Skeletal muscle satellite cell (primary cell): ENCODE measurements around the gene NLGN1. TPM values are rescaled to one million over a fixed set of nuclear protein-coding genes. Genes with fewer than 3 reads are reported as not detected.

Experiments
- H3K27me3 ChIP-seq: 2 replicates; pipeline ENCODE4 v1.7.0; 2013; ENCODE audit warnings: low read length; ENCODE audit not compliant: control insufficient read depth, insufficient read depth
- H3K36me3 ChIP-seq: 2 replicates; pipeline ENCODE4 v1.7.0; 2013; ENCODE audit warnings: mild to moderate bottlenecking, control low read depth, low read length; ENCODE audit not compliant: insufficient read depth
- H3K4me1 ChIP-seq: 2 replicates; pipeline ENCODE4 v1.7.0; 2013; ENCODE audit warnings: low read length; ENCODE audit not compliant: control insufficient read depth, insufficient read depth
- H3K4me2 ChIP-seq: 2 replicates; pipeline ENCODE4 v1.7.0; 2013; ENCODE audit warnings: mild to moderate bottlenecking, low read length
- H3K4me3 ChIP-seq: 2 replicates; pipeline ENCODE4 v1.7.0; 2013; ENCODE audit warnings: low read length
- H3K9ac ChIP-seq: 2 replicates; pipeline ENCODE4 v1.7.0; 2013; ENCODE audit warnings: mild to moderate bottlenecking, low read depth, low read length, moderate library complexity
- H3K9me3 ChIP-seq: replicated peaks from 2 replicates; pipeline ENCODE4 v1.7.0; 2013; ENCODE audit warnings: mild to moderate bottlenecking, control low read depth, low read length
- small RNA-seq: library from RNA; depleted of rRNA; stranded (forward); fragments of <200 nt; gene quantifications from one replicate; pipeline ENCODE3, GENCODE V24; 2012

Gene NLGN1

DNA sequence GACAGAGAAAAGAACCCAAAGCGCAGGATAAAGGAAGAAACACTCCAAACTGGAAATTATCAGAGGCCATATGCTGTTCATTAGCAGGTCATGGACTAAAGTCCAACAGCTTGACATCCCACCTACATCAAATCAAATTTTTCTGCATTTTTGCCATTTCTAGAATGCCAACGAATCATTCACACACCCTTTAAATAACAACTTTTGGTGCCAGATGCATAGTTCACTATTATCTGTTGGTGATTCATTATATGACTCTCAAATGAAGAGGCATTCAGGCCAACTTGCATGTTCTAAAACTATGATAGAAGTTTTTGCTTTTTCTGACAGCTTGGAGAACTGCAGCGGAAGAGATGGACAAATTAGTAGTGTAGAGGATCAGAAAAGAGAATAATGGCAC is 931.8 kb downstream of the NLGN1 start:
- peaks cover 37% of the 10 kb centered on the region for H3K4me1 ChIP-seq
- peak overlapping the region; percentile 31 for H3K4me3 ChIP-seq
- H3K27me3 ChIP-seq: no peaks in the 10 kb centered on the region
- peak overlapping the region; percentile 63 for H3K9ac ChIP-seq
- no peaks in the 10 kb centered on the region for H3K36me3 ChIP-seq
- H3K9me3 ChIP-seq: no peaks in the 10 kb centered on the region
- peak overlapping the region; percentile 69 for H3K4me2 ChIP-seq

DNA sequence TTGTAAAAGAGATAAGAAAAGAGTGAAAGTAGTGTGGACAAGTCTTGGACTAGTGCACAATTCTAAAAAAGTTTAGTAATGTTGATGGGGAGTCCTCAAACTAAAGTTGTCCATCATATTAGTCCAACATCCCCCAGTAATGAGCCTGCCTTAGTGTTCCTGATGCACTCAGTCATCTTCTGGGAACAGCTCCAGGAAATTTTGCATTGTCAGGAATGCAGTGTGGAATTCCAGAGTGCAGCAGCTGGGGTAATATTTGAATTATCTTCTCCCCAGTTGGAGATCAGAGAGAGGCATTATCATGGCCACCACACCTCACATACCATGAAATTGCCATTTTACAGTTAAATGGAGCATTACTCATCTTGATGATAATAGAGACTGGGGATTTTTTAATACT is 932.8 kb downstream of the NLGN1 start:
- peak overlapping the region; percentile 7 for H3K4me3 ChIP-seq
- H3K9ac ChIP-seq: peak overlapping the region; percentile 58
- H3K27me3 ChIP-seq: no peaks in the 10 kb centered on the region
- no peaks in the 10 kb centered on the region for H3K9me3 ChIP-seq
- H3K4me1 ChIP-seq: peaks cover 36% of the 10 kb centered on the region
- H3K36me3 ChIP-seq: no peaks in the 10 kb centered on the region
- H3K4me2 ChIP-seq: peak overlapping the region; percentile 69

DNA sequence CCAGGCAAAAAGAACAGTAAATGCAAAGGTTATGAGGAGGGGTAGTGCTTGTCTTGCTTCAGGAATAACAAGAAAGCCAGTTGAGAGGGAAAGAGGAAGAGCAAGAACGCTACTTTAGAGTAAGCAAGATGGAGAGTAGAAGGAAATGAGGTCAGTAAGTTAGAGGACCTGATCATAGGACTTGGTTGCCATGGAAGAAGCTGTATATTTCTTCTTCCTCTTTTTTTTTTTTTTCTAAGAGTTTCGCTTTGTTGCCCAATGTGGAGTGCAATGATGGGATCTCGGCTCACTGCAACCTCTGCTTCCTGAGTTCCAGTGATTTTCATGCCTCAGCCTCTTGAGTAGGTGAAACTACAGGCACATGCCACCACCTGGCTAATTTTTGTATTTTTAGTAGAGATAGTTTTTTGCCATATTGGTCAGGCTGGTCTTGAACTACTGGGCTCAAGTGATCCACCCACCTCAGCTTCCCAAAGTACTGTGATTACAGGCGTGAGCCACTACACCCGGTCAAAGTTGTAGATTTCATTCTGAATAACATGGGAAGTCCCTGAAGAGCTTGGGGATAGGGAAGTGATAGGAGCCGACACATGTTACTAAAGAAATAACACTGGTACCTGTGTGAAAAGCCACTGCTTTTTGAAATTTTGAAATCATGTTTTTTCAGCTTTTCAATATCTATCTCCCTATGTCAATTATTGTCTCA is 933.7 kb downstream of the NLGN1 start:
- Histone ChIP-seq H3K9me3 (no peaks in the 10 kb centered on the region), H3K4me3 (no peak overlapping the region), H3K9ac (peak overlapping the region; percentile 19), H3K4me1 (peaks cover 27% of the 10 kb centered on the region), H3K27me3 (no peaks in the 10 kb centered on the region), H3K36me3 (no peaks in the 10 kb centered on the region), H3K4me2 (no peak overlapping the region)

DNA sequence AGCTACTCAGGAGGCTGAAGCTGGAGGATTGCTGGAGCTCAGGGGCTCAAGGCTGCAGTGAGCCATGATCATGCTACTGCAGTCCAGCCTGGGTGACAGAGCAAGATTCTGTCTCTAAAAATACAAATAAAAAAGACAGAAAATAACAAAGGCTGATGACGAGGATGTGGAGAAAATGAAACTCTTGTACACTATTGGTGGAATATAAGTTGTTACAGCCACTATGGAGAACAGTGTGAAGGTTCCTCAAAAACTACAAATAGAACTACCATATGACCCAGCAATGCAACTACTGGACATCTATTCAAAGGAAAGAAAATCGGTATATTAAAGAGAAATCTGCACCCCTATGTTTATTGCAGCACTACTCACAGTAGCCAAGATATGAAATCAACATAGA is 934.8 kb downstream of the NLGN1 start:
- Histone ChIP-seq H3K36me3 (no peaks in the 10 kb centered on the region), H3K4me3 (no peak overlapping the region), H3K4me1 (peaks cover 24% of the 10 kb centered on the region), H3K27me3 (no peaks in the 10 kb centered on the region), H3K9me3 (no peaks in the 10 kb centered on the region), H3K9ac (no peak overlapping the region), H3K4me2 (no peak overlapping the region)

DNA sequence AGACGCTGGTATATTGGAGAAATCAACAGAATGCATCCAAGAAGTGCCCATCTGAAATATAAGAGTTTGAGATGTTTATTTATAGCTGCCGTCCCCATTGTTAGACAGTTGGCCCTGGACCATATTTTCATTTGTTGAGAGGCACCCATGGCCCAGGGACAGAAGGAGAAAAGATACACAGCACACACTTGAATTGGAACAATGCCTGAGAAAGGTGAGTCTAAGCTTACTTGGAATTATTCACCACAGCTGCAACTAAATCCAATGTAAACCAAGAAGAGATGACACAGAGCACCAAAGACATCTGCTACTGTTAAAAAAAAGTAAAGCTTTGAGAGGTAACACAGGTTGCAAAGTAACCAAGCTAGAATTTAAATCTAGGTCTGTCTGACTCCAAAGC is 936.1 kb downstream of the NLGN1 start:
- H3K27me3 ChIP-seq: no peaks in the 10 kb centered on the region
- H3K4me3 ChIP-seq: no peak overlapping the region
- no peaks in the 10 kb centered on the region for H3K36me3 ChIP-seq
- H3K4me1 ChIP-seq: peaks cover 23% of the 10 kb centered on the region
- no peak overlapping the region for H3K9ac ChIP-seq
- H3K4me2 ChIP-seq: no peak overlapping the region
- H3K9me3 ChIP-seq: no peaks in the 10 kb centered on the region

DNA sequence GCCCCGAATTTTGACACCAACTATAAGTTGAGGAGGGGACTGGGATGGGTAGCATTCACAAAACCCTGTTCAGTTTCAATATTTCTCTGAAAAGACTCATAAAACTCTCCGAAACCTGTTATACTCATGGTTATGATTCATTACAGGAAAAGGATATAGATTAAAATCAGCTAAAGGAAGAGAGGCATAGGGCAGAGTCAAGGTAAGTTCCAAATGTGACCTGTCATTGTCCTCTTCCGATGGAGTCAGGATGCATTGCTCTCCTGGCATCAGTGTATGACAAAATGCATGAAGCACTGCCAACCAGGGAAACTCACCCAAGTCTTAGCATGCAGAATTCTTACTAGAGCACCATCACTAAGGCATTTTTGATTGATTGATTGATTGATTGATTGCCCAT is 936.6 kb downstream of the NLGN1 start:
- Histone ChIP-seq H3K9ac (no peak overlapping the region), H3K4me3 (no peak overlapping the region), H3K4me1 (peaks cover 18% of the 10 kb centered on the region), H3K27me3 (no peaks in the 10 kb centered on the region), H3K9me3 (no peaks in the 10 kb centered on the region), H3K4me2 (no peak overlapping the region), H3K36me3 (no peaks in the 10 kb centered on the region)

DNA sequence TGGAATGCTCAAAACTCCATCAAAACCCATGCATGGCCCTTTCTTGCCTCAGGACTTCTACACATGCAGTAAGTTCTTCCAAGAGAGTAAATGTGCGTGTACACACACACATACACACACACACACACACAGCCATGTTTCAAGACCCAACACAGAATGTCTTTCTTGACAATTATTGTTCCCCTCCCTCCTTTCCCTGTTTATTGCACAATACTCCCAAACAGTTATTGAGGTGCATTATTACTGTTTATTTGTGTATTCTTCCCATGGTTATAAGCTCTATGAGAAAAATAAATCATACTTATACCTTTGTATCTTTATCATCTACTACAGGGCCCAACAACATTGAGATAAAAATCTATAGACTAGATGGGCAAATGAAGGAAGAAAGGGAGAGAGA is 937.8 kb downstream of the NLGN1 start:
- Histone ChIP-seq H3K9me3 (no peaks in the 10 kb centered on the region), H3K4me3 (no peak overlapping the region), H3K9ac (no peak overlapping the region), H3K4me1 (peaks cover 8% of the 10 kb centered on the region), H3K4me2 (no peak overlapping the region), H3K27me3 (no peaks in the 10 kb centered on the region), H3K36me3 (no peaks in the 10 kb centered on the region)

DNA sequence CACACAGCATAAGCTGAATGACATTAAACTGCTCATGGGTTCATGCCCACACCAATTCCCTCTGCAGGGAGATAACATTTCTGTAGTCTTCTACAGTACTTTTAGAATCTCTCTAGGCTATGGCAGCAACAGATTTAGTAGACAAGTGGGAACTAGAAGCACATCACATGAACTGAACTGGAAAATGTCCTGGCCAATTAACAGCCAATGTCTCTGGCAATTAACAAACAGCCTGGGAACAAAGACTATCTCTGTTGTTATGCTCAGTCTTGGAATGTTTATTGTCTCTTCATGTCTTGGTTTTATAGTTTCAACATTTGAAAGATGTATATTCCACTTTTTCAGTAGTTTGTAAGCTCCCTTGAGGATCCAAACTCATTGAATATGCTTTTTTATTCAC is 938.4 kb downstream of the NLGN1 start:
- Histone ChIP-seq H3K4me3 (no peak overlapping the region), H3K9ac (no peak overlapping the region), H3K27me3 (no peaks in the 10 kb centered on the region), H3K4me2 (no peak overlapping the region), H3K36me3 (no peaks in the 10 kb centered on the region), H3K4me1 (peaks cover 2% of the 10 kb centered on the region), H3K9me3 (no peaks in the 10 kb centered on the region)

Small RNA genes within 50 kb of the gene (small RNA-seq; reads per million reads assigned to genes)
- not detected for gene RN7SKP234
